Measurements from ENCODE around the gene PTPRT.

DNA sequence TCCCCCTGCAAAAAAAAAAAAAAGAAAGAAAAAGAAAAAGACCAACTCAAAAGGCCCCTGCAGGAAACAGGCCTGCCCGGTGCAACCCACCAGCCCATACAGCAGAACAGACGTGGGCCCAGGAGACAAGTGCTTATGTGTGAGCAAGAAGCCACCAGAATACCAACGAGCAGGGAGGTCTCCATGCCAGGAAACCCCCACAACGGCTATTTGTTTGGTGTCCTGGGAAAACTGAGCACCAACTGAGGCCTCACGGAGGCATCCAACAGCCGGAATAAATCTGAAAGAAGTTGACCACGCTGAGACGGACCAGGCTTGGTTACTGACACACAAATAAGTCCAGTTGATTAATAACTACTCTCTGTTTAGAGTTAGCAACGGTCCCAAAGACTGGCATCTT, 29.7 kb downstream of the PTPRT start:
- TF ChIP-seq, protein P1, sequence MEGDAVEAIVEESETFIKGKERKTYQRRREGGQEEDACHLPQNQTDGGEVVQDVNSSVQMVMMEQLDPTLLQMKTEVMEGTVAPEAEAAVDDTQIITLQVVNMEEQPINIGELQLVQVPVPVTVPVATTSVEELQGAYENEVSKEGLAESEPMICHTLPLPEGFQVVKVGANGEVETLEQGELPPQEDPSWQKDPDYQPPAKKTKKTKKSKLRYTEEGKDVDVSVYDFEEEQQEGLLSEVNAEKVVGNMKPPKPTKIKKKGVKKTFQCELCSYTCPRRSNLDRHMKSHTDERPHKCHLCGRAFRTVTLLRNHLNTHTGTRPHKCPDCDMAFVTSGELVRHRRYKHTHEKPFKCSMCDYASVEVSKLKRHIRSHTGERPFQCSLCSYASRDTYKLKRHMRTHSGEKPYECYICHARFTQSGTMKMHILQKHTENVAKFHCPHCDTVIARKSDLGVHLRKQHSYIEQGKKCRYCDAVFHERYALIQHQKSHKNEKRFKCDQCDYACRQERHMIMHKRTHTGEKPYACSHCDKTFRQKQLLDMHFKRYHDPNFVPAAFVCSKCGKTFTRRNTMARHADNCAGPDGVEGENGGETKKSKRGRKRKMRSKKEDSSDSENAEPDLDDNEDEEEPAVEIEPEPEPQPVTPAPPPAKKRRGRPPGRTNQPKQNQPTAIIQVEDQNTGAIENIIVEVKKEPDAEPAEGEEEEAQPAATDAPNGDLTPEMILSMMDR (IDR thresholded peaks at IDR 0.05), result no peak
- no peak for TF ChIP-seq POLR2A (IDR thresholded peaks at IDR 0.05)

Measured in Peyer's patch (tissue), 4 donors.